ENCODE measurements around the gene DENR.

- TF ChIP-seq EP300 (IDR thresholded peaks at IDR 0.05) = no peak
- no peak for TF ChIP-seq CTCF (IDR thresholded peaks at IDR 0.05)
Measured at GRCh38 chr12:122785503-122785902, 32.9 kb downstream of the DENR start.

Data from upper lobe of left lung (tissue), 4 donors.